Thyroid gland (tissue), 4 donors: ENCODE data around the gene MBD6.

ENCODE experiments used
- CTCF ChIP-seq, 6 experiments: fragments of 200-600 bp in 3 of 6; fragments of 450-650 bp in 3 of 6; sonication (generic) in 3 of 6; IDR thresholded peaks; one replicate each; pipeline ENCODE4 v1.5.1; 2016 to 2019; ENCODE audit warnings: antibody characterized with exemption in 6 of 6, mild to moderate bottlenecking in 2 of 6, inconsistent platforms in 1 of 6, moderate library complexity in 1 of 6
- POLR2A ChIP-seq, 2 donors: fragments of 450-650 bp; IDR thresholded peaks; one replicate each; pipeline ENCODE4 v1.6.1; 2017; ENCODE audit warnings: antibody characterized with exemption in 2 of 2, mild to moderate bottlenecking in 2 of 2, moderate library complexity in 1 of 2

DNA sequence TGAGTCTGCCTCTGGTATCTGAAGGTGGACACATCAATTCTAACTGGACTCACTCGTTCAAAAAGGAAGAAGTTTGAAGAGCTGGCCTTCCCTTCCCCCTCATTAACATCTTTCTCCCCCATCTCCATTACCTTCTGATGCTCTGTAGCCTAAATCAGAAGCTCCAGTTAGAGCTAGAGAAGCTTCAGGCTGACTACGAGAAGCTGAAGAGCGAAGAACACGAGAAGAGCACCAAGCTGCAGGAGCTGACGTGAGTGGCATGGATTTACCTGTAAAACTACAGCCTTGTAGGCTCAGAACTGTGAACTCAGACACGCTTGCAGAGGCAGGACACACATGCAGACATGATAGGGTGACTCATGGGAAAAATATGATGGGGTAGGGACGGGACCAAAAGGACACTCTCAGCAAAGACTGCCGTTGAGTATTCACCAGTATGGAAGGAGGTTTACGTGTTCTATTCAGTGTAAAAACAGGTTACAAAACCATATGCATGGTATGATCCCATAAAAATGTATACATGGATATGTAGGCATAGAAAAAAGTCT is 54.1 kb downstream of the MBD6 start:
- no peak for TF ChIP-seq CTCF (IDR thresholded peaks at IDR 0.05)
- no peak for TF ChIP-seq POLR2A (IDR thresholded peaks at IDR 0.05)
